GM19455 (cell line): ENCODE data around the gene MUC4.
"Not testable (repeated sequence)": the region's sequence is repeated elsewhere in the genome, so short reads cannot be mapped to it uniquely, and the experiment has no call there.

Experiments
- ATAC-seq: cut with Tn5 transposase; IDR thresholded peaks from one replicate; pipeline ENCODE4 v1.9.1; 2021; ENCODE audit not compliant: unreplicated experiment

MUC4 gene

GRCh38 chr3:195815169-195815771, 3.5 kb upstream of the MUC4 start:
- no peak for ATAC-seq

- no peak for ATAC-seq
Observed at GRCh38 chr3:195813916-195814640, 2.3 kb upstream of the MUC4 start.

GRCh38 chr3:195812366-195812765, 637 bp upstream of the MUC4 start:
- no peak for ATAC-seq

- ATAC-seq: no peak
Observed at GRCh38 chr3:195810455-195810845, 1.3 kb downstream of the MUC4 start.

- ATAC-seq: no peak
Observed at GRCh38 chr3:195809796-195810454, 1.8 kb downstream of the MUC4 start.

GRCh38 chr3:195809291-195809785, 2.4 kb downstream of the MUC4 start:
- ATAC-seq: no peak

GRCh38 chr3:195808741-195809290, 2.9 kb downstream of the MUC4 start:
- no peak for ATAC-seq

GRCh38 chr3:195807681-195808121, 4.0 kb downstream of the MUC4 start:
- no peak for ATAC-seq

GRCh38 chr3:195806916-195807231, 4.9 kb downstream of the MUC4 start:
- ATAC-seq: no peak

- ATAC-seq: no peak
Observed at GRCh38 chr3:195806211-195806915, 5.4 kb downstream of the MUC4 start.

- not testable (repeated sequence) for ATAC-seq
Observed at GRCh38 chr3:195805588-195805987, 6.1 kb downstream of the MUC4 start.

GRCh38 chr3:195805181-195805580, 6.5 kb downstream of the MUC4 start:
- ATAC-seq: no peak

- no peak for ATAC-seq
Observed at GRCh38 chr3:195803289-195803908, 8.3 kb downstream of the MUC4 start.

- ATAC-seq: no peak
Observed at GRCh38 chr3:195802795-195803194, 8.9 kb downstream of the MUC4 start.

- no peak for ATAC-seq
Observed at GRCh38 chr3:195802261-195802701, 9.4 kb downstream of the MUC4 start.

GRCh38 chr3:195801251-195802183, 10.2 kb downstream of the MUC4 start:
- ATAC-seq: no peak

GRCh38 chr3:195800240-195800639, 11.5 kb downstream of the MUC4 start:
- ATAC-seq: no peak

- ATAC-seq: no peak
Observed at GRCh38 chr3:195796795-195797194, 14.9 kb downstream of the MUC4 start.

GRCh38 chr3:195794708-195795107, 17.0 kb downstream of the MUC4 start:
- no peak for ATAC-seq

- not testable (repeated sequence) for ATAC-seq
Observed at GRCh38 chr3:195792621-195793020, 19.1 kb downstream of the MUC4 start.
